ENCODE measurements around the gene ARHGEF1.

- no peak for TF ChIP-seq CTCF (IDR thresholded peaks at IDR 0.05)
- TF ChIP-seq ZFX (IDR thresholded peaks at IDR 0.05; ENCODE audit: borderline replicate concordance): no peak
These were observed 38.9 kb downstream of the ARHGEF1 start for GRCh38 chr19:41921577-41922576.
